IPS-18a (cell line): ENCODE measurements around the gene PCDHGA1.
"Not testable (repeated sequence)": the region's sequence is repeated elsewhere in the genome, so short reads cannot be mapped to it uniquely, and the experiment has no call there.

Experiments used
- H3K27ac ChIP-seq: one replicate; pipeline ENCODE4 v1.5.1; 2013; ENCODE audit warnings: low read length
- H3K27me3 ChIP-seq: one replicate; pipeline ENCODE4 v1.6.1; 2013; ENCODE audit warnings: mild to moderate bottlenecking, low read length; ENCODE audit not compliant: control insufficient read depth, insufficient read depth
- H3K36me3 ChIP-seq: one replicate; pipeline ENCODE4 v1.6.1; 2013; ENCODE audit warnings: low read depth, low read length; ENCODE audit not compliant: control insufficient read depth
- H3K4me1 ChIP-seq: one replicate; pipeline ENCODE4 v1.6.1; 2013; ENCODE audit warnings: low read depth, low read length; ENCODE audit not compliant: control insufficient read depth
- H3K4me3 ChIP-seq: one replicate; pipeline ENCODE4 v1.5.1; 2013; ENCODE audit warnings: low read length
- H3K9ac ChIP-seq: one replicate; pipeline ENCODE4 v1.6.1; 2013; ENCODE audit warnings: mild to moderate bottlenecking, low read length, moderate library complexity
- H3K9me3 ChIP-seq: one replicate; pipeline ENCODE4 v1.6.1; 2013; ENCODE audit warnings: low read depth, low read length; ENCODE audit not compliant: control insufficient read depth

PCDHGA1 gene

GRCh38 chr5:141371572-141372475 lies 41.5 kb downstream of the PCDHGA1 start:
- Histone ChIP-seq H3K9ac (no peak overlapping the region), H3K4me3 (no peak overlapping the region), H3K36me3 (no peaks in the 10 kb centered on the region), H3K27me3 (no peaks in the 10 kb centered on the region), H3K9me3 (peaks cover 17% of the 10 kb centered on the region), H3K4me1 (no peaks in the 10 kb centered on the region), H3K27ac (no peak overlapping the region)

- H3K9ac ChIP-seq = no peak within 1 kb of the TSS
- H3K9me3 ChIP-seq = peaks cover 13% of the 10 kb centered on the region
- no peaks in the 10 kb centered on the region for H3K27me3 ChIP-seq
- no peaks in the 10 kb centered on the region for H3K36me3 ChIP-seq
- no peaks in the 10 kb centered on the region for H3K4me1 ChIP-seq
- no peak within 1 kb of the TSS for H3K27ac ChIP-seq
- H3K4me3 ChIP-seq = no peak within 1 kb of the TSS
Measured at GRCh38 chr5:141373673-141374317, 43.5 kb downstream of the PCDHGA1 start, which contains the start of gene PCDHGA6. PCDHGA6 (plus strand) TSS chr5:141373891; CDS start chr5:141374084, 193 bp downstream.

GRCh38 chr5:141374627-141375026 lies 44.3 kb downstream of the PCDHGA1 start:
- Histone ChIP-seq H3K27me3 (no peaks in the 10 kb centered on the region), H3K9ac (no peak overlapping the region), H3K36me3 (no peaks in the 10 kb centered on the region), H3K4me1 (no peaks in the 10 kb centered on the region), H3K9me3 (peaks cover 13% of the 10 kb centered on the region), H3K27ac (no peak overlapping the region), H3K4me3 (no peak overlapping the region)

GRCh38 chr5:141375444-141376155 lies 45.3 kb downstream of the PCDHGA1 start:
- not testable (repeated sequence) for H3K27me3 ChIP-seq, H3K27ac ChIP-seq, H3K9ac ChIP-seq, H3K4me3 ChIP-seq, H3K4me1 ChIP-seq, H3K36me3 ChIP-seq
- H3K9me3 ChIP-seq = peaks cover 13% of the 10 kb centered on the region

- H3K36me3 ChIP-seq = no peaks in the 10 kb centered on the region
- no peak within 1 kb of the TSS for H3K27ac ChIP-seq
- no peaks in the 10 kb centered on the region for H3K4me1 ChIP-seq
- no peak within 1 kb of the TSS for H3K4me3 ChIP-seq
- no peaks in the 10 kb centered on the region for H3K27me3 ChIP-seq
- peaks cover 29% of the 10 kb centered on the region for H3K9me3 ChIP-seq
- no peak within 1 kb of the TSS for H3K9ac ChIP-seq
Measured at GRCh38 chr5:141382469-141383294, 52.4 kb downstream of the PCDHGA1 start, which contains the start of gene PCDHGA7. PCDHGA7 (plus strand) TSS chr5:141382742; CDS start chr5:141382900, 158 bp downstream.

- H3K36me3 ChIP-seq = no peaks in the 10 kb centered on the region
- H3K27me3 ChIP-seq = no peaks in the 10 kb centered on the region
- no peaks in the 10 kb centered on the region for H3K4me1 ChIP-seq
- H3K9ac ChIP-seq = no peak overlapping the region
- H3K27ac ChIP-seq = no peak overlapping the region
- H3K9me3 ChIP-seq = peaks cover 31% of the 10 kb centered on the region
- H3K4me3 ChIP-seq = no peak overlapping the region
Measured at GRCh38 chr5:141383345-141383744, 53.0 kb downstream of the PCDHGA1 start.

GRCh38 chr5:141384471-141385267 lies 54.4 kb downstream of the PCDHGA1 start:
- Histone ChIP-seq H3K9me3 (peaks cover 38% of the 10 kb centered on the region), H3K4me3 (no peak overlapping the region), H3K9ac (no peak overlapping the region), H3K4me1 (no peaks in the 10 kb centered on the region), H3K36me3 (no peaks in the 10 kb centered on the region), H3K27me3 (no peaks in the 10 kb centered on the region), H3K27ac (no peak overlapping the region)

GRCh38 chr5:141387557-141388311 lies 57.4 kb downstream of the PCDHGA1 start, which contains the start of gene PCDHGB4:
PCDHGB4 (plus strand) TSS chr5:141387698; CDS start chr5:141387885, 187 bp downstream.
- not testable (repeated sequence) for H3K36me3 ChIP-seq, H3K4me1 ChIP-seq, H3K27me3 ChIP-seq, H3K27ac ChIP-seq, H3K4me3 ChIP-seq, H3K9ac ChIP-seq
- peaks cover 49% of the 10 kb centered on the region for H3K9me3 ChIP-seq

- no peaks in the 10 kb centered on the region for H3K4me1 ChIP-seq
- no peak overlapping the region for H3K27ac ChIP-seq
- no peaks in the 10 kb centered on the region for H3K36me3 ChIP-seq
- H3K9ac ChIP-seq = no peak overlapping the region
- no peak overlapping the region for H3K4me3 ChIP-seq
- peaks cover 40% of the 10 kb centered on the region for H3K9me3 ChIP-seq
- H3K27me3 ChIP-seq = no peaks in the 10 kb centered on the region
Measured at GRCh38 chr5:141388661-141389060, 58.3 kb downstream of the PCDHGA1 start.
